ENCODE measurements around the gene TOP3B. TPM values are rescaled to one million over a fixed set of nuclear protein-coding genes. Genes with fewer than 3 reads are reported as not detected.
"Not testable (repeated sequence)": the region's sequence is repeated elsewhere in the genome, so short reads cannot be mapped to it uniquely, and the experiment has no call there.

The TOP3B gene
- total RNA-seq, 6 experiments from 2014 or later = 13.8 to 17.1 (median 15.2) TPM

GRCh38 chr22:21915624-21916308 is 66.8 kb downstream of the TOP3B start:
- no peak for TF ChIP-seq CTCF (IDR thresholded peaks at IDR 0.05)
- no peak for DNase-seq
- H3K27me3 Mint-ChIP-seq (ENCODE audit: insufficient read depth) = no peaks in the 10 kb centered on the region; the same call in none of the 2 replicates
- H3K27ac Mint-ChIP-seq = no peak overlapping the region
- H3K36me3 Mint-ChIP-seq (ENCODE audit: low read depth) = no peaks in the 10 kb centered on the region
- H3K4me3 Mint-ChIP-seq = no peak overlapping the region
- H3K4me1 Mint-ChIP-seq (ENCODE audit: low read depth) = 0 out of 2 replicates have a peak, but pooled peaks cover 6% of the 10 kb centered on the region
- H3K9me3 Mint-ChIP-seq = no peaks in the 10 kb centered on the region

- not testable (repeated sequence) for DNase-seq; H3K27me3 Mint-ChIP-seq (ENCODE audit: insufficient read depth); H3K36me3 Mint-ChIP-seq (ENCODE audit: low read depth); H3K4me3 Mint-ChIP-seq; H3K9me3 Mint-ChIP-seq; H3K27ac Mint-ChIP-seq
- H3K4me1 Mint-ChIP-seq (ENCODE audit: low read depth) = peaks cover 15% of the 10 kb centered on the region
Observed at GRCh38 chr22:21914033-21914642, 68.4 kb downstream of the TOP3B start.

- not testable (repeated sequence) for H3K9me3 Mint-ChIP-seq; H3K36me3 Mint-ChIP-seq (ENCODE audit: low read depth); H3K4me3 Mint-ChIP-seq; H3K4me1 Mint-ChIP-seq (ENCODE audit: low read depth); DNase-seq; H3K27ac Mint-ChIP-seq; H3K27me3 Mint-ChIP-seq (ENCODE audit: insufficient read depth)
Observed at GRCh38 chr22:21910367-21910766, 72.2 kb downstream of the TOP3B start.

- no peak for TF ChIP-seq CTCF (IDR thresholded peaks at IDR 0.05)
- no peaks in the 10 kb centered on the region for H3K9me3 Mint-ChIP-seq
- no peaks in the 10 kb centered on the region for H3K36me3 Mint-ChIP-seq (ENCODE audit: low read depth)
- no peak for DNase-seq
- H3K4me3 Mint-ChIP-seq = no peak overlapping the region
- peaks cover 9% of the 10 kb centered on the region for H3K4me1 Mint-ChIP-seq (ENCODE audit: low read depth)
- peaks cover 2% of the 10 kb centered on the region; the same call in 1 of the 2 replicates for H3K27me3 Mint-ChIP-seq (ENCODE audit: insufficient read depth)
- no peak overlapping the region for H3K27ac Mint-ChIP-seq
Observed at GRCh38 chr22:21909871-21910270, 72.7 kb downstream of the TOP3B start.

- H3K27me3 Mint-ChIP-seq (ENCODE audit: insufficient read depth) = peaks cover 4% of the 10 kb centered on the region
- H3K4me3 Mint-ChIP-seq = no peak overlapping the region
- TF ChIP-seq CTCF (IDR thresholded peaks at IDR 0.05) = no peak
- no peaks in the 10 kb centered on the region for H3K36me3 Mint-ChIP-seq (ENCODE audit: low read depth)
- DNase-seq = no peak
- peaks cover 9% of the 10 kb centered on the region for H3K4me1 Mint-ChIP-seq (ENCODE audit: low read depth)
- H3K27ac Mint-ChIP-seq = no peak overlapping the region
- no peaks in the 10 kb centered on the region for H3K9me3 Mint-ChIP-seq
Observed at GRCh38 chr22:21907638-21908522, 74.7 kb downstream of the TOP3B start.

Other genes starting within 250 kb of the TOP3B start
- under 1 TPM in 5 of 6 experiments, not detected in 1; 0.17 to 0.38 (median 0.20) TPM for gene YPEL1, start 247.0 kb downstream of the TOP3B start, total RNA-seq (2021; fragmentation: NEBNext Ultra II Directional; extraction: Animal tissue kit (Norgen Biotek cat#: 25700))
- gene MAPK1, start 115.1 kb downstream of the TOP3B start, total RNA-seq (2021; fragmentation: NEBNext Ultra II Directional; extraction: Animal tissue kit (Norgen Biotek cat#: 25700)) = 100 to 1,000 TPM; 140 to 178 (median 160) TPM
- gene PPM1F, start 29.9 kb downstream of the TOP3B start, total RNA-seq (2021; fragmentation: NEBNext Ultra II Directional; extraction: Animal tissue kit (Norgen Biotek cat#: 25700)) = 10 to 100 TPM; 56.1 to 65.3 (median 60.6) TPM